Nephron progenitor cell (in vitro differentiated cells): ENCODE measurements around the gene NUP93.

Experiments
- DNase-seq: peaks from one replicate; pipeline ENCODE4 v3.0.0; 2021
- H3K27ac Mint-ChIP-seq: 2 replicates; pipeline ENCODE4 v1.8.0; 2021; ENCODE audit warnings: mild to moderate bottlenecking, moderate library complexity, mixed read lengths
- H3K27me3 Mint-ChIP-seq: 2 replicates; pipeline ENCODE4 v1.8.0; 2021; ENCODE audit warnings: mild to moderate bottlenecking, low read depth, mixed read lengths; ENCODE audit not compliant: poor library complexity
- H3K36me3 Mint-ChIP-seq: 2 replicates; pipeline ENCODE4 v1.8.0; 2021; ENCODE audit warnings: low read depth, mixed read lengths
- H3K4me1 Mint-ChIP-seq: 2 replicates; pipeline ENCODE4 v1.8.0; 2021; ENCODE audit warnings: mixed read lengths
- H3K4me3 Mint-ChIP-seq: 2 replicates; pipeline ENCODE4 v1.8.0; 2021; ENCODE audit warnings: mild to moderate bottlenecking, moderate library complexity, mixed read lengths
- H3K9me3 Mint-ChIP-seq: 2 replicates; pipeline ENCODE4 v1.8.0; 2021; ENCODE audit warnings: mild to moderate bottlenecking, moderate library complexity, mixed read lengths
- CTCF ChIP-seq: fragments of 200-600 bp; sonication (generic); IDR thresholded peaks from 2 replicates; pipeline ENCODE4 v1.5.0; 2021; ENCODE audit warnings: antibody characterized with exemption

Gene NUP93

GRCh38 chr16:56830669-56831068 is 100.7 kb downstream of the NUP93 start:
- H3K4me3 Mint-ChIP-seq = no peak overlapping the region
- H3K9me3 Mint-ChIP-seq = no peaks in the 10 kb centered on the region
- no peak for TF ChIP-seq CTCF
- peaks cover 3% of the 10 kb centered on the region for H3K27me3 Mint-ChIP-seq
- peaks cover 5% of the 10 kb centered on the region for H3K4me1 Mint-ChIP-seq
- H3K36me3 Mint-ChIP-seq = peaks cover 66% of the 10 kb centered on the region
- no peak for DNase-seq
- H3K27ac Mint-ChIP-seq = no peak overlapping the region

DNA sequence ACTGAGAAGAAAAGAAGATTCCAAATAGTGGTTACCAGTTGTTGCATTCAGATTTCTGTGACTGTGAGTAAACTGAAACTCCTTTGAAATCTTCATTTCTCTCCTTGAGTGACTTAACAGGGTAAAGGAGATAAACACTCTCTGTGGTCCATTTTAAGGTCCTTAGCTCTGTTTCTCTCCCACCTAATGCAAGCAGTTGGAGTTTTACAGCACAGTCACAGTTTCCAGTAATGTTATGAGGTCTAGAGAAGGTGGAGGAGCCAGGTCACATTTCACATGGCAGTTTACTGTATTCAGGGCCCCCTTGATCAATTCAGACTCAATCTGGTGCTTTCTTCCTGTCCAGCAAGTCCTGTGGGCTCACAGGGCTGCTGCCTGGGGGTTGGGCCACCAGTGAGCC is 102.8 kb downstream of the NUP93 start:
- no peaks in the 10 kb centered on the region for H3K9me3 Mint-ChIP-seq

DNA sequence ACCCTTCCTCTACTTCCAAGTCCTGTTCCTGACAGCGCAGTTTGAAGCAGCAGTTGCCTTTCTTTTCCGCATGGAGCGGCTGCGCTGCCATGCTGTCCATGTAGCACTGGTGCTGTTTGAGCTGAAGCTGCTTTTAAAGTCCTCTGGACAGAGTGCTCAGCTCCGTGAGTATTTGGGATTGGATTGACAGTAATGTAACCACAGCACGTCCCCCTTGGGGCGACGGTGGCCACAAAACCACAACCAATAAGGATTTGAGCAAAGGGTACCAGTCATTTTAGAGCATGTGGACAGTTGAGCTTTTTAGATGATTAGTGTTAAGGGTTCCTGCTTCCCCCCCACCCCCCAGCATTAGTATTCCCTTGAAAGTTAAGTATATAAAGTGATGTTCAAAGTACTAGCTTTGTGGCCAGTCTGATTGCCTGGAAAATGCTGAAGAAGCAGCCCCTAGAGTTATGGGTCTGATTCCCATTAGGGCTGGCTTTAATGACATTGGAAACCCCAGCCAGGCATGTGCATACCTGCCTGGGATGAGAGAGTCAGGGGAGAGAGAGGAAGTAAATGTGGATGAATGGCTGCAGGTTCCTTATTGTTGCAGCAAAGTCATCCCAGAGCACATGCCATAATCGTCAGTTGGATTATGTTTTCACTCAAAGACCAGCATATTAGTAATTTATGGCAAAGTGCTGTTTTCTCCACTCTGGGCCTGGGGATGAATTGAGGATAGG is 103.5 kb downstream of the NUP93 start:
- Mint-ChIP-seq H3K9me3 (no peaks in the 10 kb centered on the region), H3K27ac (no peak overlapping the region), H3K27me3 (peaks cover 3% of the 10 kb centered on the region), H3K4me1 (peaks cover 5% of the 10 kb centered on the region), H3K36me3 (peaks cover 61% of the 10 kb centered on the region), H3K4me3 (no peak overlapping the region)
- DNase-seq = no peak
- TF ChIP-seq CTCF = no peak

More for the DNA sequence above, 102.8 kb downstream of the NUP93 start:
- Mint-ChIP-seq H3K4me3 (no peak overlapping the region), H3K36me3 (peaks cover 57% of the 10 kb centered on the region), H3K27me3 (peaks cover 3% of the 10 kb centered on the region), H3K27ac (no peak overlapping the region), H3K4me1 (peaks cover 5% of the 10 kb centered on the region)
- no peak for TF ChIP-seq CTCF
- no peak for DNase-seq

DNA sequence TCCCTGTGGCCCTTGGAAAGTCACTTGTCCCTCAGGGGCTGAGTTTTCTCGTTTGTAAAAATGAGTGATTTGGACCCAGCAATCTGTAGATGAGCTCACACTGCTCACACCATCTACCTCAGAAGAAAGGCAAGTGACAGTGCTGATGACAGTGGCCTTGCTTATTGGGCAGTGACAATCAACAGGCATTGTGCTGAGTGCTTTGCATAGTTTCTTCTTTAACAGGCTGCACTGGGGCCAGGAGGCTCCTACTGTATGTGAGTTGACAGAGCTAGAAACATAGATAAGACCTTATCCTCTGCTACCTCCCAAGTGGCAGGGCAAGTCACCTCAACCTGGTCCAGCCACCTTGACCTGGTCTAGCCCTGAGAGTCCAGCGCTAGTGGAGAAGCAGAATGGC is 105.4 kb downstream of the NUP93 start:
- Mint-ChIP-seq H3K4me1 (peaks cover 3% of the 10 kb centered on the region), H3K4me3 (no peak overlapping the region), H3K27me3 (peaks cover 3% of the 10 kb centered on the region), H3K9me3 (no peaks in the 10 kb centered on the region), H3K27ac (no peak overlapping the region), H3K36me3 (peaks cover 59% of the 10 kb centered on the region)
- no peak for DNase-seq
- no peak for TF ChIP-seq CTCF

DNA sequence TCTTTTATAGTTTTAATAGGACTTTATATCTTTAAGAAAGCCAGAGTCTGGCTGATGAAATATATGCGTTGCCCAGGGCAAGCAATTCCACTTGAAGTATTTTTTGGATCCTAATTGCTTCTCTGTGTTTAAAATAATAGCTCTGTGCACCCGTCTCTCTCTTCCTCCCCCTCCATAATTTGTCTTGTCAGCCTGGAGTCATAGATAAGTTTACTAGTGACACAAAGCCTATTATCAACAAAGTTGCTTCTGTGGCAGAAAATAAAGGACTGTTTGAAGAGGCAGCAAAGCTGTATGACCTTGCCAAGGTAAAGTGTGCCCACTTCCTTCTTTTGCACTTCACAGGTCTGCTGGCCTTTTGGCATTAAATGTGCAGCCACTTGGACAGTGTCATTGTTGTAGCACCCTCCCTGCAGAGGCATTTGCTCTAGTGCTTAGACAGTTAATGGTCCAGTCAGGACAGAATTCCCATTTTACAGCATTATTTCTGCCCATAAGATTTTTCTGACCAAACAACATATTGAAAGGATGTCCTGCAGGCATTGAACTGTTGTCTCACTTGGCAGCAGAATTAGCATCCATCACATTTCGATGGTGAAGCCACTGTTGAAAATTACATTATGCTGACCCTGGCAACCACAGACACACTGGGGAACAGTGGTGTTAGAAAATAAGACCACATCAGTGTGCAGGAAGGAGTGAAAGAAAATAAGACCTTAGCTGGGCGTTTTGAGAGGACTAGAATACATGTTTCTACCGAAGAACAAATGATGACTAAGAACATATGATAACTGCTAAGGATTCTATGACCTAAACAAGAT is 106.7 kb downstream of the NUP93 start:
- no peak overlapping the region for H3K27ac Mint-ChIP-seq
- no peaks in the 10 kb centered on the region for H3K4me1 Mint-ChIP-seq
- H3K4me3 Mint-ChIP-seq = no peak overlapping the region
- H3K36me3 Mint-ChIP-seq = peaks cover 71% of the 10 kb centered on the region
- H3K27me3 Mint-ChIP-seq = peaks cover 3% of the 10 kb centered on the region
- no peak for TF ChIP-seq CTCF
- no peaks in the 10 kb centered on the region for H3K9me3 Mint-ChIP-seq
- DNase-seq = no peak
